Endothelial cell of umbilical vein (primary cell): ENCODE measurements around the gene CTSK. TPM values are rescaled to one million over a fixed set of nuclear protein-coding genes. Genes with fewer than 3 reads are reported as not detected.

Experiments used
- BruUV-seq: library from RNA; stranded (reverse); fragments of 400-500 nt; replicated peaks from 2 replicates; lab custom pipeline; 2021; lab: Mats Ljungman, UMichigan
- CTCF ChIA-PET: fragments of 300-600, 350-600 bp; sonication (Branson Sonifier 250); formaldehyde crosslinking; loops from one replicate; lab custom pipeline; 2021; ENCODE audit warnings: antibody characterized with exemption, inconsistent platforms; lab: Charles Lee
- POLR2A ChIA-PET: fragments of 300-600, 350-600 bp; sonication (Branson Sonifier 250); formaldehyde crosslinking; loops from one replicate; lab custom pipeline; 2021; ENCODE audit warnings: antibody characterized with exemption, inconsistent platforms; lab: Charles Lee
- DNase-seq: peaks from one replicate; pipeline ENCODE4 v3.0.0-alpha.2; 2011; ENCODE audit warnings: low read depth, low spot score
- FAIRE-seq: peaks from 2 replicates; lab custom pipeline; 2011; peaks lifted over from hg19 to GRCh38; lab: Jason Lieb, UNC
- H2AFZ ChIP-seq: 2 replicates; pipeline ENCODE4 v1.6.0; 2012; ENCODE audit warnings: low read depth, low read length, control low read depth, inconsistent platforms
- H3K27ac ChIP-seq: 2 replicates; pipeline ENCODE4 v1.5.1; 2011; ENCODE audit warnings: low read depth, mild to moderate bottlenecking, control low read depth, low read length, moderate library complexity; ENCODE audit not compliant: insufficient read depth
- H3K27me3 ChIP-seq, 2 experiments: 2 replicates each; pipeline versions ENCODE4 v1.6.0 to v1.6.1; 2011; ENCODE audit warnings: low read length in 2 of 2, mixed read lengths in 1 of 2; ENCODE audit not compliant: control insufficient read depth in 2 of 2, insufficient read depth in 2 of 2
- H3K36me3 ChIP-seq, 2 experiments: 2 replicates in 1 of 2; 3 replicates in 1 of 2; pipeline ENCODE4 v1.5.1; 2011; ENCODE audit warnings: low read length in 2 of 2, mild to moderate bottlenecking in 1 of 2, moderate library complexity in 1 of 2; ENCODE audit not compliant: control insufficient read depth in 2 of 2, insufficient read depth in 2 of 2; ENCODE audit errors: extremely low read depth in 1 of 2
- H3K4me1 ChIP-seq: 3 replicates; pipeline ENCODE4 v1.5.1; 2011; ENCODE audit warnings: mild to moderate bottlenecking, low read length; ENCODE audit not compliant: control insufficient read depth, insufficient read depth; ENCODE audit errors: extremely low read depth
- H3K4me2 ChIP-seq: 2 replicates; pipeline ENCODE4 v1.6.1; 2011; ENCODE audit warnings: low read length, control low read depth, mixed read lengths; ENCODE audit not compliant: insufficient read depth
- H3K4me3 ChIP-seq, 3 experiments: fragments of 200-600 bp in 1 of 3; sonication (generic), shearing (Covaris generic) in 1 of 3; replicated peaks in 1 of 3; 2 replicates each; pipeline ENCODE4 v1.5.1; 2011 to 2016; ENCODE audit warnings: control low read depth in 3 of 3, low read length in 3 of 3, mild to moderate bottlenecking in 2 of 3, inconsistent platforms in 1 of 3, low read depth in 1 of 3, moderate library complexity in 1 of 3; ENCODE audit not compliant: insufficient read depth in 1 of 3
- H3K79me2 ChIP-seq: 2 replicates; pipeline ENCODE4 v1.6.0; 2012; ENCODE audit warnings: low read length, inconsistent platforms; ENCODE audit not compliant: control insufficient read depth, insufficient read depth
- H3K9ac ChIP-seq: replicated peaks from 2 replicates; pipeline ENCODE3; 2011; ENCODE audit warnings: low read length, control low read depth; ENCODE audit not compliant: insufficient read depth; ENCODE audit errors: extremely low read depth
- H3K9me1 ChIP-seq: replicated peaks from 3 replicates; pipeline ENCODE4 v1.6.0; 2011; ENCODE audit warnings: mild to moderate bottlenecking, low read length; ENCODE audit not compliant: control insufficient read depth, insufficient read depth; ENCODE audit errors: extremely low read depth
- H3K9me3 ChIP-seq: replicated peaks from 2 replicates; pipeline ENCODE4 v1.5.1; 2012; ENCODE audit warnings: low read length, inconsistent platforms; ENCODE audit not compliant: control insufficient read depth, insufficient read depth
- H4K20me1 ChIP-seq: replicated peaks from 2 replicates; pipeline ENCODE3; 2011; ENCODE audit warnings: mild to moderate bottlenecking, low read length; ENCODE audit not compliant: control insufficient read depth, insufficient read depth; ENCODE audit errors: extremely low read depth
- CTCF ChIP-seq, 2 donors: IDR thresholded peaks; 1 replicate in 1 of 2; 2 replicates in 1 of 2; pipeline ENCODE4 v1.5.1; 2011; ENCODE audit warnings: low read length in 2 of 2, mild to moderate bottlenecking in 2 of 2, moderate library complexity in 2 of 2, control low read depth in 1 of 2, inconsistent platforms in 1 of 2, low read depth in 1 of 2; ENCODE audit not compliant: insufficient read depth in 1 of 2; ENCODE audit errors: extremely low read depth in 1 of 2
- EZH2 ChIP-seq: IDR thresholded peaks from 2 replicates; pipeline ENCODE4 v1.6.1; 2012; ENCODE audit warnings: borderline replicate concordance, low read depth, mild to moderate bottlenecking, moderate library complexity, low read length, inconsistent platforms; ENCODE audit not compliant: severe bottlenecking
- FOS ChIP-seq: IDR thresholded peaks from 2 replicates; pipeline ENCODE4 v1.6.1; 2011; ENCODE audit warnings: mild to moderate bottlenecking, low read length, moderate library complexity, borderline replicate concordance; ENCODE audit not compliant: insufficient read depth
- GATA2 ChIP-seq: IDR thresholded peaks from 2 replicates; pipeline ENCODE4 v1.7.0; 2011; ENCODE audit warnings: low read depth, mild to moderate bottlenecking, moderate library complexity, mixed read lengths, low read length; ENCODE audit not compliant: insufficient read length, insufficient read depth
- JUN ChIP-seq: IDR thresholded peaks from 2 replicates; pipeline ENCODE4 v1.6.1; 2011; ENCODE audit warnings: borderline replicate concordance, low read depth; ENCODE audit not compliant: insufficient read length, insufficient read depth
- MAX ChIP-seq: IDR thresholded peaks from 2 replicates; pipeline ENCODE4 v1.6.1; 2011; ENCODE audit not compliant: insufficient read depth, insufficient read length
- MYC ChIP-seq: IDR thresholded peaks from one replicate; pipeline ENCODE4 v1.6.1; 2011; ENCODE audit warnings: mild to moderate bottlenecking, low read depth, low read length
- POLR2A ChIP-seq: IDR thresholded peaks from 2 replicates; pipeline ENCODE4 v1.6.1; 2012; ENCODE audit warnings: low read depth, mild to moderate bottlenecking, control low read depth, low read length
- POLR2AphosphoS5 ChIP-seq: IDR thresholded peaks from 2 replicates; pipeline ENCODE4 v1.6.1; 2012; ENCODE audit warnings: low read depth, mild to moderate bottlenecking, control low read depth, low read length, moderate library complexity; ENCODE audit not compliant: insufficient read depth
- dilution Hi-C: fragments of 300-500 bp; cut with MboI; formaldehyde crosslinking; loops from one replicate; pipeline ENCODE4 v1.15.0; 2019; ENCODE audit warnings: low sequenced_read_pairs; ENCODE audit not compliant: extremely low pct_ligation_motif_present
- intact Hi-C: fragments of 100-400 bp; cut with micrococcal nuclease; formaldehyde crosslinking; loops from one replicate; pipeline ENCODE4 v1.10.0; 2022
- polyA plus RNA-seq, 4 experiments: library from polyadenylated mRNA; depleted of rRNA in 3 of 4; stranded (reverse) in 3 of 4; unstranded in 1 of 4; fragments of >200 nt; gene quantifications; 2 replicates each; pipeline versions ENCODE4 v1.2.1 to v1.2.3, GENCODE V29; 2011 to 2012; ENCODE audit warnings: missing spikeins in 1 of 4
- total RNA-seq: library from RNA; stranded (reverse); gene quantifications from 2 replicates; pipeline ENCODE4 v1.2.3, GENCODE V29; 2021

CTSK gene
- total and polyA plus RNA-seq, 2 donors (not counting 3 experiments of a cell fraction or from before 2014, with no cell fraction given) = 18.5 to 45.6 TPM

GRCh38 chr1:150753416-150753815 is 54.6 kb downstream of the CTSK start:
- Histone ChIP-seq H3K9me1 (no peaks in the 10 kb centered on the region), H3K27ac (no peak overlapping the region), H3K4me3 (no peak overlapping the region), H4K20me1 (no peaks in the 10 kb centered on the region), H3K9ac (no peak overlapping the region), H3K27me3 (no peaks in the 10 kb centered on the region), H3K4me1 (no peaks in the 10 kb centered on the region), H3K9me3 (no peaks in the 10 kb centered on the region), H2AFZ (no peak overlapping the region), H3K36me3 (no peaks in the 10 kb centered on the region), H3K79me2 (no peaks in the 10 kb centered on the region), H3K4me2 (no peak overlapping the region)
- dilution Hi-C loops (no loop called here), intact Hi-C loops (no loop called here)
- no peak for TF ChIP-seq GATA2
- DNase-seq = no peak
- ChIA-PET CTCF (no interaction called here), POLR2A (no interaction called here)
- no peak for FAIRE-seq
- no TSS peak for BruUV-seq

DNA sequence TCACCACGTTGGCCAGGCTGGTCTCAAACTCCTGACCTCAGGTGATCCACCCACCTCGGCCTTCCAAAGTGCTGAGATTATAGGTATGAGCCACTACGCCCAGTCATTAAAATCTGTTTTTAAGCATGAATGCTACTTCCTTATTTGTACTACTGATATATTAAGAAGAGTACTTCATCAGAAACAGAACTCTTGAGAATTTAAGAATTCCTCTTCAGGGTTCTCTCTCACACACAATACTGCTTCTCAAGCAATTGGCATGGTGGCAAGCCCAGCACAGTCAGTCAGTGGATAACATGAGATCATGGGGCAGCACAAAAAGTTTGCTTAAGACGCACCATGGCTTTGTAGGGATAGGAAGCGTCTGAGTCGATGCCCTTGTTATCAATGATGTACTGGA is 56.6 kb downstream of the CTSK start:
- Histone ChIP-seq H3K9me1 (no peaks in the 10 kb centered on the region), H3K4me3 (no peak overlapping the region), H3K36me3 (no peaks in the 10 kb centered on the region), H2AFZ (no peak overlapping the region), H3K27me3 (no peaks in the 10 kb centered on the region), H3K4me1 (no peaks in the 10 kb centered on the region), H4K20me1 (no peaks in the 10 kb centered on the region), H3K9ac (no peak overlapping the region), H3K79me2 (no peaks in the 10 kb centered on the region), H3K27ac (no peak overlapping the region), H3K4me2 (no peak overlapping the region), H3K9me3 (no peaks in the 10 kb centered on the region)
- DNase-seq = no peak
- FAIRE-seq = no peak
- POLR2A ChIA-PET = no interaction called here
- dilution Hi-C loops = no loop called here
- CTCF ChIA-PET = interaction anchor here (1.0 to 1.4 kb wide), 2 partner anchors 13 to 18 kb away, joined by 3 to 4 read pairs; no protein-coding TSS in a partner anchor
- intact Hi-C loops = loop anchor here (2.0 kb wide), 1 partner anchor 13 kb away; the partner anchor contains the start of gene CTSS
- BruUV-seq = no TSS peak
- no peak for TF ChIP-seq MYC
- no peak for TF ChIP-seq POLR2AphosphoS5
- no peak for TF ChIP-seq CTCF (IDR thresholded peaks at IDR 0.05; ENCODE audit: extremely low read depth in 1 of 2, insufficient read depth in 1 of 2, low read depth in 1 of 2, low read length in 2 of 2)
- TF ChIP-seq MAX = no peak
- no peak for TF ChIP-seq FOS
- TF ChIP-seq GATA2 = no peak
- no peak for TF ChIP-seq EZH2
- no peak for TF ChIP-seq POLR2A
- TF ChIP-seq JUN = no peak
